Fibroblast of skin of right quadriceps (primary cell): ENCODE data around the gene RPS6KA5.

Source experiments
- DNase-seq: peaks from one replicate; pipeline ENCODE4 v3.0.0-alpha.2; 2013

RPS6KA5 gene

GRCh38 chr14:90922141-90922540 is 138.3 kb downstream of the RPS6KA5 start:
- DNase-seq = no peak

- no peak for DNase-seq
Observed at GRCh38 chr14:90911121-90911520, 149.3 kb downstream of the RPS6KA5 start.

GRCh38 chr14:90907178-90907577 is 153.3 kb downstream of the RPS6KA5 start:
- DNase-seq = no peak

- no peak for DNase-seq
Observed at GRCh38 chr14:90905531-90905930, 154.9 kb downstream of the RPS6KA5 start.

GRCh38 chr14:90903101-90903500 is 157.3 kb downstream of the RPS6KA5 start:
- DNase-seq = peak; percentile 48

GRCh38 chr14:90900476-90901083 is 159.9 kb downstream of the RPS6KA5 start:
- DNase-seq = no peak

- DNase-seq = no peak
Observed at GRCh38 chr14:90897022-90897421, 163.4 kb downstream of the RPS6KA5 start.

GRCh38 chr14:90894241-90894640 is 166.2 kb downstream of the RPS6KA5 start:
- DNase-seq = no peak

GRCh38 chr14:90893510-90893909 is 166.9 kb downstream of the RPS6KA5 start:
- DNase-seq = no peak

- no peak for DNase-seq
Observed at GRCh38 chr14:90892970-90893369, 167.5 kb downstream of the RPS6KA5 start.

GRCh38 chr14:90891326-90891725 is 169.1 kb downstream of the RPS6KA5 start:
- no peak for DNase-seq

- no peak for DNase-seq
Observed at GRCh38 chr14:90890322-90891020, 170.0 kb downstream of the RPS6KA5 start.

GRCh38 chr14:90886297-90886815 is 174.1 kb downstream of the RPS6KA5 start:
- no peak for DNase-seq

GRCh38 chr14:90883782-90884181 is 176.7 kb downstream of the RPS6KA5 start:
- DNase-seq = no peak

GRCh38 chr14:90883197-90883596 is 177.2 kb downstream of the RPS6KA5 start:
- no peak for DNase-seq

- no peak for DNase-seq
Observed at GRCh38 chr14:90880282-90880681, 180.2 kb downstream of the RPS6KA5 start.

- DNase-seq = no peak
Observed at GRCh38 chr14:90874599-90874998, 185.8 kb downstream of the RPS6KA5 start.

GRCh38 chr14:90871605-90872233 is 188.7 kb downstream of the RPS6KA5 start:
- peak; percentile 17 for DNase-seq

- no peak for DNase-seq
Observed at GRCh38 chr14:90870950-90871604, 189.4 kb downstream of the RPS6KA5 start.

GRCh38 chr14:90867501-90867900 is 192.9 kb downstream of the RPS6KA5 start:
- DNase-seq = no peak

GRCh38 chr14:90866833-90867232 is 193.6 kb downstream of the RPS6KA5 start:
- no peak for DNase-seq

- no peak for DNase-seq
Observed at GRCh38 chr14:90864741-90865140, 195.7 kb downstream of the RPS6KA5 start.

- DNase-seq = no peak
Observed at GRCh38 chr14:90858511-90858910, 201.9 kb downstream of the RPS6KA5 start.

- no peak for DNase-seq
Observed at GRCh38 chr14:90857866-90858265, 202.6 kb downstream of the RPS6KA5 start.
